Uterus (tissue), 4 donors: ENCODE results near the gene GFAP. TPM values are rescaled to one million over a fixed set of nuclear protein-coding genes. Genes with fewer than 3 reads are reported as not detected.

Experiments used
- DNase-seq, 2 donors: peaks; one replicate each; pipeline ENCODE4 v3.0.0-alpha.2; 2019 to 2020
- H3K27ac ChIP-seq, 2 donors: fragments of 200-600 bp; sonication (generic); 1 replicate in 1 of 2; 2 replicates in 1 of 2; pipeline ENCODE4 v1.5.1; 2016 to 2018
- H3K27me3 ChIP-seq, 2 donors: fragments of 200-600 bp; sonication (generic); one replicate each; pipeline ENCODE4 v1.5.1; 2018 to 2019; ENCODE audit warnings: control low read depth in 1 of 2
- H3K36me3 ChIP-seq, 2 donors: fragments of 200-600 bp; sonication (generic); one replicate each; pipeline ENCODE4 v1.5.1; 2019; ENCODE audit warnings: control low read depth in 1 of 2
- H3K4me1 ChIP-seq, 2 donors: fragments of 200-600 bp; sonication (generic); one replicate each; pipeline ENCODE4 v1.5.1; 2018 to 2019; ENCODE audit warnings: control low read depth in 1 of 2
- H3K4me3 ChIP-seq, 2 donors: fragments of 200-600 bp; sonication (generic); 1 replicate in 1 of 2; 2 replicates in 1 of 2; pipeline ENCODE4 v1.5.1; 2018 to 2019; ENCODE audit warnings: mild to moderate bottlenecking in 1 of 2
- H3K9me3 ChIP-seq, 2 donors: fragments of 200-600 bp; sonication (generic); one replicate each; pipeline ENCODE4 v1.5.1; 2019; ENCODE audit warnings: control low read depth in 1 of 2
- CTCF ChIP-seq, 4 experiments: fragments of 200-600 bp in 2 of 4; fragments of 450-650 bp in 2 of 4; sonication (generic) in 2 of 4; IDR thresholded peaks; one replicate each; pipeline ENCODE4 v1.5.1; 2016 to 2019; ENCODE audit warnings: antibody characterized with exemption in 4 of 4, mild to moderate bottlenecking in 2 of 4, moderate library complexity in 1 of 4
- POLR2A ChIP-seq, 2 donors: fragments of 450-650 bp; IDR thresholded peaks; one replicate each; pipeline ENCODE4 v1.6.1; 2016; ENCODE audit warnings: antibody characterized with exemption in 2 of 2, mild to moderate bottlenecking in 1 of 2, moderate library complexity in 1 of 2
- intact Hi-C: fragments of 100-400 bp; cut with DNase I; formaldehyde crosslinking; loops from one replicate; pipeline ENCODE4 v1.15.1; 2023; ENCODE audit warnings: low total_unique reads
- total RNA-seq, 4 donors: library from RNA; depleted of rRNA in 3 of 4; stranded (reverse); fragments of >200 nt in 3 of 4; gene quantifications; one replicate each; pipeline versions ENCODE4 v1.1.0 to v1.2.4, GENCODE V29; 2014 to 2023
- donor health status: DM: yes; HTN: yes; CAD: no.

GFAP gene
- total RNA-seq, 4 donors from 2014 or later = 3.7 TPM; not detected in 3

GRCh38 chr17:44932096-44932786 is 16.9 kb upstream of the GFAP start:
- TF ChIP-seq CTCF (IDR thresholded peaks at IDR 0.05) (no peak), POLR2A (IDR thresholded peaks at IDR 0.05) (no peak)
- Histone ChIP-seq H3K27ac (no peak overlapping the region), H3K36me3 (no peaks in the 10 kb centered on the region), H3K4me1 (no peaks in the 10 kb centered on the region), H3K4me3 (no peak overlapping the region), H3K9me3 (no peaks in the 10 kb centered on the region), H3K27me3 (no peaks in the 10 kb centered on the region)
- DNase-seq = no peak
- intact Hi-C loops = no loop called here

GRCh38 chr17:44931376-44931775 is 16.1 kb upstream of the GFAP start:
- Histone ChIP-seq H3K9me3 (no peaks in the 10 kb centered on the region), H3K27me3 (no peaks in the 10 kb centered on the region), H3K36me3 (no peaks in the 10 kb centered on the region), H3K27ac (no peak overlapping the region), H3K4me3 (no peak overlapping the region), H3K4me1 (no peaks in the 10 kb centered on the region)
- no peak for DNase-seq
- TF ChIP-seq POLR2A (IDR thresholded peaks at IDR 0.05) (no peak), CTCF (IDR thresholded peaks at IDR 0.05) (no peak)
- intact Hi-C loops = no loop called here

- TF ChIP-seq CTCF (IDR thresholded peaks at IDR 0.05) = no peak
- TF ChIP-seq POLR2A (IDR thresholded peaks at IDR 0.05) = no peak
- no peak overlapping the region for H3K27ac ChIP-seq
- H3K4me3 ChIP-seq = no peak overlapping the region
- H3K4me1 ChIP-seq = no peaks in the 10 kb centered on the region
- no peaks in the 10 kb centered on the region for H3K36me3 ChIP-seq
- H3K27me3 ChIP-seq = no peaks in the 10 kb centered on the region
- no peak for DNase-seq
- H3K9me3 ChIP-seq = no peaks in the 10 kb centered on the region
- intact Hi-C loops = no loop called here
Observed at GRCh38 chr17:44930667-44931066, 15.4 kb upstream of the GFAP start.

- no peak for TF ChIP-seq POLR2A (IDR thresholded peaks at IDR 0.05)
- TF ChIP-seq CTCF (IDR thresholded peaks at IDR 0.05) = no peak
- Histone ChIP-seq H3K36me3 (no peaks in the 10 kb centered on the region), H3K9me3 (no peaks in the 10 kb centered on the region), H3K4me3 (no peak overlapping the region), H3K27ac (no peak overlapping the region), H3K4me1 (no peaks in the 10 kb centered on the region), H3K27me3 (no peaks in the 10 kb centered on the region)
- no peak for DNase-seq
- intact Hi-C loops = no loop called here
Observed at GRCh38 chr17:44928950-44929720, 13.8 kb upstream of the GFAP start.

GRCh38 chr17:44928136-44928535 is 12.8 kb upstream of the GFAP start:
- Histone ChIP-seq H3K36me3 (no peaks in the 10 kb centered on the region), H3K4me3 (no peak overlapping the region), H3K27me3 (no peaks in the 10 kb centered on the region), H3K9me3 (no peaks in the 10 kb centered on the region), H3K4me1 (no peaks in the 10 kb centered on the region), H3K27ac (no peak overlapping the region)
- TF ChIP-seq CTCF (IDR thresholded peaks at IDR 0.05) (no peak), POLR2A (IDR thresholded peaks at IDR 0.05) (no peak)
- no peak for DNase-seq
- intact Hi-C loops = no loop called here
